HepG2 (cell line): Measurements from ENCODE around the gene MAPK1. TPM values are rescaled to one million over a fixed set of nuclear protein-coding genes. Genes with fewer than 3 reads are reported as not detected.
A peak's percentile ranks its signal among the peaks of the same experiment; 100 is the strongest.

Experiments
- CHD2 ChIP-seq: IDR thresholded peaks from 2 replicates; pipeline ENCODE4 v1.6.1; 2011; ENCODE audit warnings: low read depth, low read length, improper control_type of control experiment
- EED ChIP-seq: sonication (generic); formaldehyde crosslinking; IDR thresholded peaks from 2 replicates; pipeline ENCODE4 v1.5.0; 2020; ENCODE audit warnings: mild to moderate bottlenecking, missing genetic modification reagents
- HINFP ChIP-seq: sonication (generic); formaldehyde crosslinking; IDR thresholded peaks from 2 replicates; pipeline ENCODE4 v1.4.0; 2020; ENCODE audit warnings: low read depth, mild to moderate bottlenecking, missing genetic modification reagents
- HNRNPUL1 ChIP-seq: fragments of 200-400 bp; formaldehyde crosslinking; IDR thresholded peaks from 2 replicates; pipeline ENCODE4 v1.6.1; 2017; ENCODE audit warnings: low read depth, mild to moderate bottlenecking, low read length, moderate library complexity
- HOXA5 ChIP-seq: sonication (generic); formaldehyde crosslinking; IDR thresholded peaks from 2 replicates; pipeline ENCODE4 v1.4.0; 2020; ENCODE audit warnings: missing genetic modification reagents
- JUNB ChIP-seq: sonication (generic); formaldehyde crosslinking; IDR thresholded peaks from 2 replicates; pipeline ENCODE4 v1.8.0; 2022; ENCODE audit warnings: missing genetic modification reagents, mild to moderate bottlenecking, borderline replicate concordance
- MAFF ChIP-seq: IDR thresholded peaks from 2 replicates; pipeline ENCODE4 v1.6.1; 2011; ENCODE audit warnings: low read depth, low read length, improper control_type of control experiment
- MLLT10 ChIP-seq: sonication (generic); formaldehyde crosslinking; IDR thresholded peaks from 2 replicates; pipeline ENCODE4 v1.4.0; 2020; ENCODE audit warnings: missing genetic modification reagents
- NFATC3 ChIP-seq: sonication (generic); formaldehyde crosslinking; IDR thresholded peaks from 2 replicates; pipeline ENCODE4 v1.5.1; 2020; ENCODE audit warnings: mild to moderate bottlenecking, missing genetic modification reagents
- PRDM15 ChIP-seq: sonication (generic); formaldehyde crosslinking; IDR thresholded peaks from 2 replicates; pipeline ENCODE4 v1.4.0; 2020; ENCODE audit warnings: missing genetic modification reagents
- RBM22 ChIP-seq: fragments of 200-400 bp; formaldehyde crosslinking; optimal IDR thresholded peaks from 2 replicates; pipeline ENCODE3; 2017; ENCODE audit warnings: mild to moderate bottlenecking, low read length, moderate library complexity
- SATB2 ChIP-seq: sonication (generic); formaldehyde crosslinking; IDR thresholded peaks from 2 replicates; pipeline ENCODE4 v1.5.0; 2020; ENCODE audit warnings: missing genetic modification reagents
- SMAD3 ChIP-seq: sonication (generic); formaldehyde crosslinking; IDR thresholded peaks from 2 replicates; pipeline ENCODE4 v1.4.0; 2020; ENCODE audit warnings: missing genetic modification reagents
- ZBTB26 ChIP-seq: IDR thresholded peaks from 2 replicates; pipeline ENCODE4 v1.6.1; 2016; ENCODE audit warnings: missing compliant biosample characterization, missing genetic modification reagents, borderline replicate concordance
- ZFX ChIP-seq: sonication (generic); formaldehyde crosslinking; IDR thresholded peaks from 2 replicates; pipeline ENCODE4 v1.4.0; 2020; ENCODE audit warnings: mild to moderate bottlenecking, low read depth, missing genetic modification reagents, moderate library complexity
- ZNF17 ChIP-seq: sonication (generic); formaldehyde crosslinking; IDR thresholded peaks from 2 replicates; pipeline ENCODE4 v1.5.0; 2020; ENCODE audit warnings: mild to moderate bottlenecking, missing genetic modification reagents
- ZNF253 ChIP-seq: sonication (generic); formaldehyde crosslinking; IDR thresholded peaks from 2 replicates; pipeline ENCODE4 v1.8.0; 2022; ENCODE audit warnings: mild to moderate bottlenecking, missing genetic modification reagents, borderline replicate concordance
- ZNF292 ChIP-seq: sonication (generic); formaldehyde crosslinking; IDR thresholded peaks from 2 replicates; pipeline ENCODE4 v1.8.1; 2022; ENCODE audit warnings: mild to moderate bottlenecking, low read depth, missing genetic modification reagents, borderline replicate concordance
- ZNF329 ChIP-seq: sonication (generic); formaldehyde crosslinking; IDR thresholded peaks from 2 replicates; pipeline ENCODE4 v1.9.0; 2021; ENCODE audit warnings: low read depth, mild to moderate bottlenecking, missing genetic modification reagents
- ZNF335 ChIP-seq: sonication (generic); formaldehyde crosslinking; IDR thresholded peaks from 2 replicates; pipeline ENCODE4 v1.4.0; 2020; ENCODE audit warnings: missing genetic modification reagents
- ZNF747 ChIP-seq: sonication (generic); formaldehyde crosslinking; IDR thresholded peaks from 2 replicates; pipeline ENCODE4 v1.8.1; 2023; ENCODE audit warnings: missing genetic modification reagents, mild to moderate bottlenecking, borderline replicate concordance
- ZNF800 ChIP-seq: sonication (generic); formaldehyde crosslinking; IDR thresholded peaks from 2 replicates; pipeline ENCODE4 v1.4.0; 2020; ENCODE audit warnings: missing genetic modification reagents
- polyA plus RNA-seq, 8 experiments: library from polyadenylated mRNA; depleted of rRNA in 3 of 8; stranded (reverse) in 7 of 8; unstranded in 1 of 8; fragments of >200 nt; fragmentation: Illumina TruSeq in 4 of 8; extraction: Trizol in 4 of 8; gene quantifications; 2 replicates each; pipeline versions ENCODE4 v1.2.1 to v1.2.3, GENCODE V29; 2011 to 2016; ENCODE audit warnings: low read depth in 4 of 8, missing spikeins in 1 of 8, mixed read lengths in 1 of 8; ENCODE audit not compliant: insufficient read depth in 1 of 8
- total RNA-seq, 5 experiments: library from RNA; depleted of rRNA; stranded (reverse); fragments of >200 nt; fragmentation: Illumina TruSeq; extraction: Trizol; gene quantifications; 2 replicates each; pipeline ENCODE4 v1.2.3, GENCODE V29; 2016; ENCODE audit warnings: low read depth in 1 of 5

The MAPK1 gene
- total and polyA plus RNA-seq, 2 of the 13 experiments (the other 11 are each of a cell fraction or from before 2014, with no cell fraction given) = 107 to 114 TPM

- TF ChIP-seq ZNF800 (CRISPR knock-in tag) (no peak), ZNF335 (CRISPR knock-in tag) (no peak), SMAD3 (CRISPR knock-in tag) (no peak), ZNF747 (CRISPR knock-in tag) (no peak), EED (CRISPR knock-in tag) (no peak), HNRNPUL1 (no peak), ZNF253 (CRISPR knock-in tag) (peak; percentile 34; the same call in 1 of the 2 replicates), ZNF17 (CRISPR knock-in tag) (no peak), CHD2 (no peak), MAFF (no peak), PRDM15 (peak; percentile 75), HOXA5 (CRISPR knock-in tag) (peak; percentile 62; the same call in 1 of the 2 replicates), HINFP (CRISPR knock-in tag) (no peak; the same call in 1 of the 2 replicates), MLLT10 (CRISPR knock-in tag) (no peak), SATB2 (CRISPR knock-in tag) (no peak), ZBTB26 (CRISPR knock-in tag) (no peak), ZNF292 (CRISPR knock-in tag) (no peak), ZNF329 (CRISPR knock-in tag) (peak; percentile 85), NFATC3 (CRISPR knock-in tag) (no peak), JUNB (CRISPR knock-in tag) (no peak), ZFX (CRISPR knock-in tag) (peak; percentile 45; the same call in 1 of the 2 replicates), RBM22 (no peak)
These were observed 132.0 kb downstream of the MAPK1 start, which contains the start of gene YPEL1 (continued) for GRCh38 chr22:21735200-21736083.
